ENCODE measurements around the gene ARFGEF3.

Gene ARFGEF3

DNA sequence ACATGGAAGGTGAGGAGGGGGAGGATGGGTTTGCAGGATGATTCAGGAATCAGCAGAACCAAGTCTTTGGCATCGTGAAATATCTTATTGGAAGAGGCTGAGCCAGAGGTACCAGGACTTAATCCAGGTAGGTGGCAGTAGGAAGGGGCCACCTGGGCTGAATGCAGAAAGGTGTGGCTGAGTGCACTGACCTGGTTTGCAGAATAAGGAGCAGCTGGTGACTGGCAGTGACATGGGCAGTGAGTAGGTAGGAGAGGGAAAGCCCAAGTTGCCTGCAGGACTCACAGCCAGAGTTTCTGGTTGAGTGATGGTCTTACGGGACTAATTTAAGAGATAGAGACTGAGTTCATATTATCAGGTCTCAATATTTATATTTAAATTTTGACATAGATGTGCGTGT is 57.7 kb downstream of the ARFGEF3 start:
- no peak overlapping the region for H3K4me3 ChIP-seq (replicated peaks in 1 of 2; ENCODE audit: low read depth in 2 of 2, low read length in 2 of 2)
- DNase-seq (ENCODE audit: low read depth in 2 of 2) = no peak
- TF ChIP-seq, protein P1, sequence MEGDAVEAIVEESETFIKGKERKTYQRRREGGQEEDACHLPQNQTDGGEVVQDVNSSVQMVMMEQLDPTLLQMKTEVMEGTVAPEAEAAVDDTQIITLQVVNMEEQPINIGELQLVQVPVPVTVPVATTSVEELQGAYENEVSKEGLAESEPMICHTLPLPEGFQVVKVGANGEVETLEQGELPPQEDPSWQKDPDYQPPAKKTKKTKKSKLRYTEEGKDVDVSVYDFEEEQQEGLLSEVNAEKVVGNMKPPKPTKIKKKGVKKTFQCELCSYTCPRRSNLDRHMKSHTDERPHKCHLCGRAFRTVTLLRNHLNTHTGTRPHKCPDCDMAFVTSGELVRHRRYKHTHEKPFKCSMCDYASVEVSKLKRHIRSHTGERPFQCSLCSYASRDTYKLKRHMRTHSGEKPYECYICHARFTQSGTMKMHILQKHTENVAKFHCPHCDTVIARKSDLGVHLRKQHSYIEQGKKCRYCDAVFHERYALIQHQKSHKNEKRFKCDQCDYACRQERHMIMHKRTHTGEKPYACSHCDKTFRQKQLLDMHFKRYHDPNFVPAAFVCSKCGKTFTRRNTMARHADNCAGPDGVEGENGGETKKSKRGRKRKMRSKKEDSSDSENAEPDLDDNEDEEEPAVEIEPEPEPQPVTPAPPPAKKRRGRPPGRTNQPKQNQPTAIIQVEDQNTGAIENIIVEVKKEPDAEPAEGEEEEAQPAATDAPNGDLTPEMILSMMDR (IDR thresholded peaks at IDR 0.05; ENCODE audit: low read depth, low read length) = no peak

DNA sequence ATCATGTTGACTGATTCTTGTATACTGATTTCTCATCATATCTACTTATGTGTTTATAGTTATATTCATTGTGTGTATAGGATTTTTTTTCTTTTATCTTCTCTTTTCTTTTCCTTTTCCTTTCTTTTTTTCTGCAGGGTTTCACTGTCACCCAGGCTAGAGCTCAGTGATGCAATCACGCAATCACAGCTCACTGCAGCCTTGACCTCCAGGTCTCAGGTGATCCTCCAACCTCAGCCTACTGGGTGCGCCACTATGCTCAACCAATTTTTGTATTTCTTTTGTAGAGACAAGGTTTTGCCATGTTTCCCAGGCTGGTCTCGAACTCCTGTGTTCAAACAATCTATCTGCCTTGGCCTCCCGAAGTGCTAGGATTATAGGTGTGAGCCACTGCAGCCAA is 58.2 kb downstream of the ARFGEF3 start:
- no peak for DNase-seq (ENCODE audit: low read depth in 2 of 2)

DNA sequence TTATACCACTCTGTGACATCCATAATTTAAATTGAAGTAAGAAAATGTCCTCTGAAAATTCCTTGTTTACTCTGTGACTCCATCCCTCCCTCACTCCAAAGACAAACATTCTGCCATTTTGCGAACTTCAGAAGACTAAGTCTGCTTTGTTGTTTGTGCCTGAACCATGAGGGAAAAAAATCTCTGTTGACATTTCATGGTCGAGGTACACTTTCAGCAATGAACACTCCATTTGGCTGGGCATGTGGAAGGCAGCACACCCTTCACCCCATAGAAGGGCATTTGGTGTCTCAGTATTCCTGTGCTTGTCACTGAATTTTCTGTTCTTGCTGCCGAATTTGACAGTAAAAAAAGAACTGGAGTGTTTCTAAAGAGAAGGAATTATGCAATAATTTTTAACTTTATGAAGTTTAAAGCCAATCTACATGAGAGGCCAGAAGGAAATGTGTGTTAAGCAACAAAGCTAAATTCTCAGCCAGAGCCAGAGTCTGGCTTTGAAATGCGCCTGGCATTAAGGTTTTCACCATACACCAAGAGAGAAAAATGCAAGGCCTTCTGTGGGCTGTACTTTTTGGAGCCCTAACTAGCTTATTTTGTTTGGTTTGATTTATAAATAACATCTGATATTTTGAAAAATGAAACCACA is 61.3 kb downstream of the ARFGEF3 start:
- DNase-seq (ENCODE audit: low read depth in 2 of 2) = peak in 1 of 2 donors; percentile 2
- no peak overlapping the region for H3K4me3 ChIP-seq (replicated peaks in 1 of 2; ENCODE audit: low read depth in 2 of 2, low read length in 2 of 2)
- TF ChIP-seq, protein P1 (IDR thresholded peaks at IDR 0.05; ENCODE audit: low read depth, low read length) = no peak

More for the DNA sequence above, 58.2 kb downstream of the ARFGEF3 start:
- H3K4me3 ChIP-seq (replicated peaks in 1 of 2; ENCODE audit: low read depth in 2 of 2, low read length in 2 of 2) = no peak overlapping the region
- TF ChIP-seq, protein P1 (IDR thresholded peaks at IDR 0.05; ENCODE audit: low read depth, low read length) = no peak

DNA sequence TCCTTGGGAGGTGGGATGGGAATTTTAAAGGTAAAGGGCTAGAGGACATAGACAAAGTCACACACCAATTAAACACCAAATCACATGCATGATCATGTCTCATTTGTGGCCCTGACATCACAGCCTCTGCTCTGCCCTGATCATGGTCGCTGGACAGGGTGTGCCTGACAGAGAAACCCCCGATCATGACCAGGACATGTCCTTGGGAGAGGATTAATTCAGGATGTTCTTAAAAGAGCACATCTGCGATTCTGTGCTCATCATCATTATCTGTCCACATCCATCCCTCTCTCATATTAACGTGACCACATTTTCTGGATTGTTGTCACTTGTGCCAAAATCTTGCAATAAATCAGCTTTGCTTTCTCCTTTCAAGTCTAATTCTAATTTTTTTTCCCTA is 64.2 kb downstream of the ARFGEF3 start:
- no peak for DNase-seq (ENCODE audit: low read depth in 2 of 2)
- TF ChIP-seq, protein P1 (IDR thresholded peaks at IDR 0.05; ENCODE audit: low read depth, low read length) = no peak
- H3K4me3 ChIP-seq (replicated peaks in 1 of 2; ENCODE audit: low read depth in 2 of 2, low read length in 2 of 2) = no peak overlapping the region

DNA sequence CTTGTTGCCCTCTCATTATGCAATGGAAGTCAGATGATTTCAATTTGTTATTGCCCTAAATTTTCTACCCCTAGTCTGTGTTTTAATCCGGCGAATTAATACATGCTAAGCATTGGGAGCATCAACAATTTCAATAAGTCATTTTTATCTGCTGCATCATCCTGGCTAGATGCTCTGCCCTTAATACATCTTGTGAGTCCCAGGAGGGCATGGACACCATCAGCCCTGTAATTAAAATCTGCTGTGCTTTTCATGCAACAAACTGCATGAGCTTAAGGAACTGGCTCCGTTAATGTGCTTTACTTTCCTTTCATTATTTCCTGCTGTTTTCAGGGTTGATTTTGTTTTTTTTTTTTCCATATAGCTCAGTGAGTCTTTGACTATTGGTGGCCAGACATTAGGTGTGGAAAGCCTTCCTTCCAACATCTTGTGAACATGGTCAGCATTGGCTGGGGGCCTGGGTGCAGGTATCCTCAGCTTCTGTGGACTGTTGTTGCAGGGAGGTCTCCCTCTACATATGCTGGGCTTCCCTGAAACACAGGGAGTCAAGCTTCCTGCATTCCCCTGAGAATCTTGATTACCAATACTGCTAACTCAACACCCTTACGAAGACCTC is 65.1 kb downstream of the ARFGEF3 start:
- TF ChIP-seq, protein P1 (IDR thresholded peaks at IDR 0.05; ENCODE audit: low read depth, low read length) = no peak
- no peak overlapping the region for H3K4me3 ChIP-seq (replicated peaks in 1 of 2; ENCODE audit: low read depth in 2 of 2, low read length in 2 of 2)
- no peak for DNase-seq (ENCODE audit: low read depth in 2 of 2)

DNA sequence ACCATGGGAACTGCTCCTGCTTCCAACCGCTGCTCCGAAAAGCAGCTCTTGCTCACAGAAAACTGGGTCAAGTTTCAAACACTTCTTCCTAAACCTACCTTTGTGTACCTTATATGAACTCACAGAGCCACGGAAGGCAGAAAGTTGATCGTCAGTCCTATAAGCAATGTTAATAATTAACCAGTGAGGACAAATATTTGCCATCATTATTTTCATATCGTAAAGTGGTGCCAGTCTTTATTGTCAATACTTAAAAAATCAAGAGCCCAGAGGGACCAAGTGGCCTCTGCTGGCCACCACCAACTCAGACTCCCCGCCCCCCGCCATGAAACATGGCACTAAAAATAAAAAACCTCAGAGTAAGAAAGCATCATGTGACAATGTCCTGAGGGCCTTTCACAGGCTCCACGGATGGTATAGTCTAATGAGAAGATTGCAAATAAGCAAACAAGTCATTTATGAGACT is 65.6 kb downstream of the ARFGEF3 start:
- TF ChIP-seq, protein P1 (IDR thresholded peaks at IDR 0.05; ENCODE audit: low read depth, low read length) = no peak
- no peak for DNase-seq (ENCODE audit: low read depth in 2 of 2)
- no peak overlapping the region for H3K4me3 ChIP-seq (replicated peaks in 1 of 2; ENCODE audit: low read depth in 2 of 2, low read length in 2 of 2)

Data from cardiac fibroblast (primary cell).